Measurements from ENCODE around the gene OBSL1. TPM values are rescaled to one million over a fixed set of nuclear protein-coding genes. Genes with fewer than 3 reads are reported as not detected.
A peak's percentile ranks its signal among the peaks of the same experiment; 100 is the strongest.

OBSL1 gene
- total and polyA plus RNA-seq, 4 donors: 14.2 to 35.3 (median 27.3) TPM

DNA sequence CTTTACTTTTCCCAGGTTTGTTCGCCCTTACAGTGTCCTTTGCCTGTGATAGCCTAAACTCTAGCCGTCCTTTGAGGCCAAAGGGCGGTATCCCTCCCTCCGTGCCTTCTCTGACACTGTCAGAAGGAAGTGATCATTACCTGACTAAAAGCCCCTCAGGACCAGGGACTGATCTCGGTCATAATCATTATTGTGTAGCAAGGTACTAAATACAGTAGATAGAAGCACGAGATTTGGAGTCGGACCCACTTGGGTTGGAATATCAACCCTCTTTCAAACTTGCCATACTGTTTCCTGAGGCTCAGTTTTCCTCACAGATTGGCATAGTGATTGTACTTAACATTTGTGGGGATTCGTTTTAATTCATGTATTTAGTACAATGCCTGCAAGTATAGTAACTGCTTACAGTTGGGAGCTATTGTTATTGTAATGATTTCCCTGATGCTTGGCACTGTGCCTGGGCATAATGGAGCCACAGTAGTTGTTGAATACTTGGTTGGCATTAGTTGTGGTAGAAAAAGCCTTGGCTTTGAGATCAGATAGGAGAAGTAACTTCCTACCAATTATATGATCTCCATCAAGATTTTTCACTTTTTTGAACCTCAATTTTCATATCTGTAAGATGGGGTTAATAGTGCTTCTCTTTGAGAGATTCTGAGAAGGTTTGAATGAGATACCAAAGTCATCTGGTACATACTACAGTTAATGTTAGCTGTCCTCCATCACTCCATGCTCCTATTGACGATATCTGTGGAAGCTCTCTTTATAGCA lies 27.2 kb upstream of the OBSL1 start:
- DNase-seq (ENCODE audit: low spot score): no peak

DNA sequence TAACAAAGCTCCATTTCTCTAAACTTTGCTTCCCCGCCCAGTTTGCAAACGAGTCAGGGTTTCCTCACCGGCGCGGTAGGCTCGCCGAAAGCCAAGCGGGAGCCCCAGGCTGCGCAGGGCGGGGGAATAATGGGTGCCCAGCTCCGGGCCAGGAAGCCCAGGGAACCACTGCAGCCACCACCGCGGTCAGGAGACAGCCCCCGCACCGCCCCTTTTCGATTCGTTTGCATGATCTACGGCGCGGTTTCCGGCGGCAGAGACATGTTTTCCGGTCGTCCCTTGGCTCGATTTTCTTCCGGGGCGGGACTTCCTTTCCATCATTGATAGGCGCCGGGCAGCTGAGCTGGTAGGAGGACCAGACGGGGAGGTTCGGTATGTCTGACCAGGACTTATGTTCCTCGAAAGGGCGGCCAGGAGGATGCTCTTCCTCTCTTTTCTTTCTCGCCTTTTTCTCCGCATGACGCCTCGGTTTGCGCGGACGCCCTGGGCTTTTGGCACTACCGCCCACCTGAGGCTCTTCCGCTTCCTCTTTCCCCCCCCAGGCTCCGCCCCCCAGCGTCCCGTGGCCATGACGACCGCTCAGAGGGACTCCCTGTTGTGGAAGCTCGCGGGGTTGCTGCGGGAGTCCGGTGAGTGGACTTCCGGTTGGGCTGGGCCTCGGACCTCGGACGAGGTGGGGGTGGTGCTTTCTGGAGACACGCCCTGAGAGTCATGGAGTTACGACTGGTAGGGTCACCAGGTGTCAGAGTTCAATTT lies 26.4 kb upstream of the OBSL1 start, which contains the start of gene STK11IP:
STK11IP (plus strand) TSS at position 306 of the 756 bp plus-strand sequence; CDS start at position 569, 263 bp downstream.
- peak; percentile 96 for DNase-seq (ENCODE audit: low spot score)
- Histone ChIP-seq H3K27ac (ENCODE audit: low read depth in 1 of 2, low read length in 2 of 2) (peak within 1 kb of the TSS; percentile 75 to 88), H3K27me3 (ENCODE audit: control insufficient read depth in 4 of 4, insufficient read depth in 4 of 4, low read length in 3 of 4) (no peaks in the 10 kb centered on the region), H3K9me3 (ENCODE audit: control insufficient read depth in 4 of 4, low read length in 3 of 4) (no peaks in the 10 kb centered on the region), H3K4me1 (ENCODE audit: control insufficient read depth in 4 of 4, insufficient read depth in 4 of 4, low read length in 3 of 4) (peaks cover 0 to 9% (median 7%) of the 10 kb centered on the region in 4 donors), H3K36me3 (ENCODE audit: control insufficient read depth in 4 of 4, insufficient read depth in 3 of 4, low read depth in 1 of 4, low read length in 3 of 4) (peaks cover 0 to 12% (median 4%) of the 10 kb centered on the region in 4 donors), H3K4me3 (ENCODE audit: low read depth in 1 of 3, low read length in 3 of 3) (peak within 1 kb of the TSS; percentile 66 to 94 (median 92)), H3K9ac (ENCODE audit: low read depth in 1 of 2, low read length in 2 of 2) (peak within 1 kb of the TSS; percentile 86 to 92)
- TF ChIP-seq NR2F2 (IDR thresholded peaks at IDR 0.05) (peak; percentile 69), JUND (IDR thresholded peaks at IDR 0.05) (no peak), EGR1 (IDR thresholded peaks at IDR 0.05; ENCODE audit: low read depth in 2 of 2) (peak; percentile 70 to 90), HNF4A (conservative IDR thresholded peaks at IDR 0.05) (peak; percentile 65 to 81), YY1 (IDR thresholded peaks at IDR 0.05) (peak; percentile 96), HNF4G (IDR thresholded peaks at IDR 0.05) (peak; percentile 46), FOXA2 (IDR thresholded peaks at IDR 0.05) (no peak), FOXA1 (IDR thresholded peaks at IDR 0.05) (no peak), SP1 (IDR thresholded peaks at IDR 0.05) (peak; percentile 71), GABPA (IDR thresholded peaks at IDR 0.05 in 1 of 2, conservative IDR thresholded peaks at IDR 0.05 in 1 of 2) (peak; percentile 89 to 96), RXRA (IDR thresholded peaks at IDR 0.05) (peak; percentile 57 to 75), RAD21 (IDR thresholded peaks at IDR 0.05) (peak in 1 of 2 donors; percentile 23), TAF1 (conservative IDR thresholded peaks at IDR 0.05) (peak; percentile 76)
- TF ChIP-seq, protein P1, sequence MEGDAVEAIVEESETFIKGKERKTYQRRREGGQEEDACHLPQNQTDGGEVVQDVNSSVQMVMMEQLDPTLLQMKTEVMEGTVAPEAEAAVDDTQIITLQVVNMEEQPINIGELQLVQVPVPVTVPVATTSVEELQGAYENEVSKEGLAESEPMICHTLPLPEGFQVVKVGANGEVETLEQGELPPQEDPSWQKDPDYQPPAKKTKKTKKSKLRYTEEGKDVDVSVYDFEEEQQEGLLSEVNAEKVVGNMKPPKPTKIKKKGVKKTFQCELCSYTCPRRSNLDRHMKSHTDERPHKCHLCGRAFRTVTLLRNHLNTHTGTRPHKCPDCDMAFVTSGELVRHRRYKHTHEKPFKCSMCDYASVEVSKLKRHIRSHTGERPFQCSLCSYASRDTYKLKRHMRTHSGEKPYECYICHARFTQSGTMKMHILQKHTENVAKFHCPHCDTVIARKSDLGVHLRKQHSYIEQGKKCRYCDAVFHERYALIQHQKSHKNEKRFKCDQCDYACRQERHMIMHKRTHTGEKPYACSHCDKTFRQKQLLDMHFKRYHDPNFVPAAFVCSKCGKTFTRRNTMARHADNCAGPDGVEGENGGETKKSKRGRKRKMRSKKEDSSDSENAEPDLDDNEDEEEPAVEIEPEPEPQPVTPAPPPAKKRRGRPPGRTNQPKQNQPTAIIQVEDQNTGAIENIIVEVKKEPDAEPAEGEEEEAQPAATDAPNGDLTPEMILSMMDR (IDR thresholded peaks at IDR 0.05; ENCODE audit: low read depth, low read length, missing input control): no peak
- TF ChIP-seq, protein P2, sequence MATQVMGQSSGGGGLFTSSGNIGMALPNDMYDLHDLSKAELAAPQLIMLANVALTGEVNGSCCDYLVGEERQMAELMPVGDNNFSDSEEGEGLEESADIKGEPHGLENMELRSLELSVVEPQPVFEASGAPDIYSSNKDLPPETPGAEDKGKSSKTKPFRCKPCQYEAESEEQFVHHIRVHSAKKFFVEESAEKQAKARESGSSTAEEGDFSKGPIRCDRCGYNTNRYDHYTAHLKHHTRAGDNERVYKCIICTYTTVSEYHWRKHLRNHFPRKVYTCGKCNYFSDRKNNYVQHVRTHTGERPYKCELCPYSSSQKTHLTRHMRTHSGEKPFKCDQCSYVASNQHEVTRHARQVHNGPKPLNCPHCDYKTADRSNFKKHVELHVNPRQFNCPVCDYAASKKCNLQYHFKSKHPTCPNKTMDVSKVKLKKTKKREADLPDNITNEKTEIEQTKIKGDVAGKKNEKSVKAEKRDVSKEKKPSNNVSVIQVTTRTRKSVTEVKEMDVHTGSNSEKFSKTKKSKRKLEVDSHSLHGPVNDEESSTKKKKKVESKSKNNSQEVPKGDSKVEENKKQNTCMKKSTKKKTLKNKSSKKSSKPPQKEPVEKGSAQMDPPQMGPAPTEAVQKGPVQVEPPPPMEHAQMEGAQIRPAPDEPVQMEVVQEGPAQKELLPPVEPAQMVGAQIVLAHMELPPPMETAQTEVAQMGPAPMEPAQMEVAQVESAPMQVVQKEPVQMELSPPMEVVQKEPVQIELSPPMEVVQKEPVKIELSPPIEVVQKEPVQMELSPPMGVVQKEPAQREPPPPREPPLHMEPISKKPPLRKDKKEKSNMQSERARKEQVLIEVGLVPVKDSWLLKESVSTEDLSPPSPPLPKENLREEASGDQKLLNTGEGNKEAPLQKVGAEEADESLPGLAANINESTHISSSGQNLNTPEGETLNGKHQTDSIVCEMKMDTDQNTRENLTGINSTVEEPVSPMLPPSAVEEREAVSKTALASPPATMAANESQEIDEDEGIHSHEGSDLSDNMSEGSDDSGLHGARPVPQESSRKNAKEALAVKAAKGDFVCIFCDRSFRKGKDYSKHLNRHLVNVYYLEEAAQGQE (IDR thresholded peaks at IDR 0.05): peak; percentile 63
- TF ChIP-seq, protein P3, sequence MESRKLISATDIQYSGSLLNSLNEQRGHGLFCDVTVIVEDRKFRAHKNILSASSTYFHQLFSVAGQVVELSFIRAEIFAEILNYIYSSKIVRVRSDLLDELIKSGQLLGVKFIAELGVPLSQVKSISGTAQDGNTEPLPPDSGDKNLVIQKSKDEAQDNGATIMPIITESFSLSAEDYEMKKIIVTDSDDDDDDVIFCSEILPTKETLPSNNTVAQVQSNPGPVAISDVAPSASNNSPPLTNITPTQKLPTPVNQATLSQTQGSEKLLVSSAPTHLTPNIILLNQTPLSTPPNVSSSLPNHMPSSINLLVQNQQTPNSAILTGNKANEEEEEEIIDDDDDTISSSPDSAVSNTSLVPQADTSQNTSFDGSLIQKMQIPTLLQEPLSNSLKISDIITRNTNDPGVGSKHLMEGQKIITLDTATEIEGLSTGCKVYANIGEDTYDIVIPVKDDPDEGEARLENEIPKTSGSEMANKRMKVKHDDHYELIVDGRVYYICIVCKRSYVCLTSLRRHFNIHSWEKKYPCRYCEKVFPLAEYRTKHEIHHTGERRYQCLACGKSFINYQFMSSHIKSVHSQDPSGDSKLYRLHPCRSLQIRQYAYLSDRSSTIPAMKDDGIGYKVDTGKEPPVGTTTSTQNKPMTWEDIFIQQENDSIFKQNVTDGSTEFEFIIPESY (IDR thresholded peaks at IDR 0.05): peak; percentile 95
- TF ChIP-seq, protein P4, sequence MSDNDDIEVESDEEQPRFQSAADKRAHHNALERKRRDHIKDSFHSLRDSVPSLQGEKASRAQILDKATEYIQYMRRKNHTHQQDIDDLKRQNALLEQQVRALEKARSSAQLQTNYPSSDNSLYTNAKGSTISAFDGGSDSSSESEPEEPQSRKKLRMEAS (IDR thresholded peaks at IDR 0.05): peak; percentile 69
- TF ChIP-seq, protein P5, sequence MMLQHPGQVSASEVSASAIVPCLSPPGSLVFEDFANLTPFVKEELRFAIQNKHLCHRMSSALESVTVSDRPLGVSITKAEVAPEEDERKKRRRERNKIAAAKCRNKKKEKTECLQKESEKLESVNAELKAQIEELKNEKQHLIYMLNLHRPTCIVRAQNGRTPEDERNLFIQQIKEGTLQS (IDR thresholded peaks at IDR 0.05): no peak
- under 1% methylated on average over 57 of the region's 57 CpGs for WGBS

More for the DNA sequence above, 27.2 kb upstream of the OBSL1 start:
- H3K9ac ChIP-seq (ENCODE audit: low read depth in 1 of 2, low read length in 2 of 2): peak overlapping the region; percentile 0 to 86
- peak overlapping the region; percentile 75 to 88 for H3K27ac ChIP-seq (ENCODE audit: low read depth in 1 of 2, low read length in 2 of 2)
- peak overlapping the region; percentile 66 to 94 (median 92) for H3K4me3 ChIP-seq (ENCODE audit: low read depth in 1 of 3, low read length in 3 of 3)
- H3K9me3 ChIP-seq (ENCODE audit: control insufficient read depth in 4 of 4, low read length in 3 of 4): no peaks in the 10 kb centered on the region
- no peaks in the 10 kb centered on the region for H3K27me3 ChIP-seq (ENCODE audit: control insufficient read depth in 4 of 4, insufficient read depth in 4 of 4, low read length in 3 of 4)
- H3K4me1 ChIP-seq (ENCODE audit: control insufficient read depth in 4 of 4, insufficient read depth in 4 of 4, low read length in 3 of 4): peaks cover 0 to 9% (median 7%) of the 10 kb centered on the region in 4 donors
- H3K36me3 ChIP-seq (ENCODE audit: control insufficient read depth in 4 of 4, insufficient read depth in 3 of 4, low read depth in 1 of 4, low read length in 3 of 4): peaks cover 0 to 12% (median 4%) of the 10 kb centered on the region in 4 donors
- TF ChIP-seq HNF4A (conservative IDR thresholded peaks at IDR 0.05): peak in 1 of 2 donors; percentile 28
- TF ChIP-seq, protein P5 (IDR thresholded peaks at IDR 0.05): no peak
- TF ChIP-seq FOXA1 (IDR thresholded peaks at IDR 0.05): no peak
- TF ChIP-seq, protein P4 (IDR thresholded peaks at IDR 0.05): no peak
- 28% methylated on average over 9 of the region's 9 CpGs for WGBS

Data from liver (tissue), 9 donors.